Coronary artery (tissue), 2 donors: ENCODE measurements around the gene ATP6V0E2.

ENCODE experiments used
- DNase-seq: peaks from one replicate; pipeline ENCODE4 v3.0.0-alpha.2; 2017; ENCODE audit warnings: low spot score
- H3K27ac ChIP-seq, 2 donors: fragments of 200-600 bp; sonication (generic); one replicate each; pipeline ENCODE4 v1.5.1; 2016 to 2019
- H3K4me3 ChIP-seq: fragments of 200-600 bp; sonication (generic); 2 replicates; pipeline ENCODE4 v1.5.1; 2016; ENCODE audit warnings: mild to moderate bottlenecking, moderate library complexity
- TF ChIP-seq, protein P1 (sequence below): fragments of 200-600 bp; sonication (generic); IDR thresholded peaks from one replicate; pipeline ENCODE4 v1.5.1; 2019; ENCODE audit warnings: antibody characterized with exemption

ATP6V0E2 gene

DNA sequence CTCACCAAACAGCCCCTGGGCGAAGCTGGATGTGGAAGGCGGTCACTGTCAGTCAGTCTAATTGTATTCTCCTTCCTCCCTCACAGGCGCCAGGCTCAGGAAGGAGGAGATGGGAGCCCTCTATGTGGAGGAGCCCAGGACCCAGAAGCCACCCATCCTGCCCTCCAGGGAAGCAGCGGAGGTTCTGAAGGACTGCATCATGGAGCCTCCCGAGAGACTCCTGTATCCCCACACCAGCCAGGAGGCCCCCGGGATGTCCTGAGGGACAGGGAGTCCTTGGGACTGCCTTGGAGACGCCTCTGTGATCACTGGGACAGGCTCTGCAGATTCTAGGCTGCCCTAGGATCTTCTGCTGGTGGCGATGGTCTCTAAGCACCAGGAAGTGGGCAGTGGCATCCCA lies 9.7 kb upstream of the ATP6V0E2 start:
- DNase-seq: no peak
- Histone ChIP-seq H3K27ac (no peak overlapping the region), H3K4me3 (no peak overlapping the region)
- TF ChIP-seq, protein P1, sequence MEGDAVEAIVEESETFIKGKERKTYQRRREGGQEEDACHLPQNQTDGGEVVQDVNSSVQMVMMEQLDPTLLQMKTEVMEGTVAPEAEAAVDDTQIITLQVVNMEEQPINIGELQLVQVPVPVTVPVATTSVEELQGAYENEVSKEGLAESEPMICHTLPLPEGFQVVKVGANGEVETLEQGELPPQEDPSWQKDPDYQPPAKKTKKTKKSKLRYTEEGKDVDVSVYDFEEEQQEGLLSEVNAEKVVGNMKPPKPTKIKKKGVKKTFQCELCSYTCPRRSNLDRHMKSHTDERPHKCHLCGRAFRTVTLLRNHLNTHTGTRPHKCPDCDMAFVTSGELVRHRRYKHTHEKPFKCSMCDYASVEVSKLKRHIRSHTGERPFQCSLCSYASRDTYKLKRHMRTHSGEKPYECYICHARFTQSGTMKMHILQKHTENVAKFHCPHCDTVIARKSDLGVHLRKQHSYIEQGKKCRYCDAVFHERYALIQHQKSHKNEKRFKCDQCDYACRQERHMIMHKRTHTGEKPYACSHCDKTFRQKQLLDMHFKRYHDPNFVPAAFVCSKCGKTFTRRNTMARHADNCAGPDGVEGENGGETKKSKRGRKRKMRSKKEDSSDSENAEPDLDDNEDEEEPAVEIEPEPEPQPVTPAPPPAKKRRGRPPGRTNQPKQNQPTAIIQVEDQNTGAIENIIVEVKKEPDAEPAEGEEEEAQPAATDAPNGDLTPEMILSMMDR: no peak

DNA sequence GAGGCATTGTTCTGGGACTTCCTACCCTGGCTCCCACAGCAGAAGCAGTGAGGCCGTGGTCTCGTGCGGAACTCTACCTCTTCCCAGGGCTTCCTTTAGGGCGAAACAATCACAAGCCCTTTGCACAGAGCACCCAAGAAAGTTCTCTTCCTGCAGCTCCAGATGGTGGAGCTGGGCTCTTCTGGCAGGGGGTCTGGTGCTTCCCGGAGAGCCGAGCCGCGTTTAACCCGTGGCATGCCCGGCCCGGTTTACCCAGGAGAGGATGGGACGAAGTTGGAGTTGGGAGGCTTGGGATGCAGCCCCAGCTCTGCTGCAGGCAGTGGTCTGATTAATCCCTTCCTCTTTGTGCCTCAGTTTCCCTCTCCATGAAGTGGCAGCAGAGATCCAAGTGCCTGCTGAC lies 9.0 kb upstream of the ATP6V0E2 start:
- Histone ChIP-seq H3K27ac (no peak overlapping the region), H3K4me3 (no peak overlapping the region)
- DNase-seq: no peak
- TF ChIP-seq, protein P1: no peak

DNA sequence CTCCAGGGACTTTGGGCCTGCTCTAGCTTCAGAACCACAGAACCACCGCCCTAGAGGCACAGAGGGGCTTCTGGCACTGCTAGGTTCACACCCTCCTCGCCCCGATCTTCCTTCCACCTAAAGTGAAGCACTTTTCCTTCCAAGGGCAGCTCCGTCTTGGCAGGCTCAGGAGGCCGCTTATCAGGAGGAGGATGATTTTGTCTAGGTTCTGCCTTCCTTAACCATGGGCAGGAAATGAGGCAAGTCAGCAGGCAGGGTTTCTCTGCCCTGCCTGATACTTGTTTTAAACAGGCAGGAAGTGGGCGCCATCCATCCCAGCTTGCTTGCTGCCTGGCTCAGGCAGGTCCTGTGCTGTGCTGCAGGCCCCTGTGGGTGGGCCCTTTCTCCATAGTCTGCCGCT lies 8.3 kb upstream of the ATP6V0E2 start:
- TF ChIP-seq, protein P1: no peak
- no peak overlapping the region for H3K27ac ChIP-seq
- no peak for DNase-seq
- no peak overlapping the region for H3K4me3 ChIP-seq

DNA sequence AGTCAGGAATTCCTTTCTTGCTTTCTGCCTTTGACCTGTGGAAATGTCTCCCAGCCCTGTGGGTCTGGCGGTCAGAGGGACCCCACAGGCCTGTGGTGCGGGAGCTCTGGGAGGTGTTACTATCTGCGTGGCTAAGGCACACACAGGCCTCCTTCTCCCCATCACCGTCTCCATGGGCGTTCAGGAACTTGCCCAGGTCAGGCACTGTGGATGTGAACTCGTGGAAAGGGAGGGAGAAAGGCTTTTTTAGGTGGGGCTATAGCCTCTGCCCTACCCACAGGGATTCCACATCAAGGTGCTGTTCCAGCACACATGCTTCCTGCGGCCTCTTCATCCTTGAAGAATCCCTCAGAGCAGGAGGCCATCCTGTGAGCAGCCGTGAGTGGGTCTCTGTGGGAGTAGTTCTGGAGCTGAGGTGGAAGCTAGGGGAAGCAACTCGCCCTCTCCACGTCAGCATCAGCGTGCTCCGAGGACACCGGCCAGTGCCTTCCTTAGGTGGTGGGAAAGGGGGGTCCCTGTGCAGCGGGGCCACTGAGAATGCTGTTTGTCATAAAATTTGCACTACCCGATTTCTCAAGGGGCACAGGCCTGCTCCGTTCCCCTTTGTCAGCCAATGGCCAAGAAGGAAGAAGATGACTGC lies 7.5 kb upstream of the ATP6V0E2 start:
- no peak overlapping the region for H3K27ac ChIP-seq
- DNase-seq: no peak
- H3K4me3 ChIP-seq: no peak overlapping the region
- TF ChIP-seq, protein P1: no peak

DNA sequence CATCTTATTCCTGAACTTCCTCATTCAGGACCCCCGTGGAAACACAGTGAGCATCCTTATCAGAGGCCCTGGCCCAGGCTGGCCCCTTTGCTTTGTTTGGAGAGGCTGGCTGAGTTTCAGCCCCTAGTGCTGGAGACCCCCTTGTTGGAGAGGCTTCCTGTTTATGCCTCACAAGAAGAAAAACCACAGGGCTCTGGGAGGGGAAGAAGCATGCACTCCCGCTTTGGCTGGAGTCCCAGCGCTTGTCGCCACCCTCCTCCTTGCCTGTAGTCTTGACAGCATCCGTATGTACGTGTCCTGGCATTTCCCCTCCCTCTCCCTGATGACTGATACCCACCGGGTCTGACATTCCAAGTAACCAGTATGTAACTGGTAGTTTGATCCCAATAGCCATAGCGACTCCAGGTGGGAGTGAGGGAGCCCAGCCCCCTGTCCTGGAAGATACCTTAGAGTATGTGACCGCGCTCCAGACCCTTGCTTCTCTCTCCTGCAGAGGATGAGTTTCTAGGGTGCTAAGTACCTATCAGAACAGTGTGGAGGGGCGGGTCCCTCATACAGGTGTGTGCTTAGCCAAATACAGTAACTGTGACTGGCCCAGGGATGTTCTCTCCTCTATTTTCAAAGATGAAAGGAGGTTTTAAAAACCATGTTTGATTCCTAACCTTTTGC lies 6.9 kb upstream of the ATP6V0E2 start:
- H3K27ac ChIP-seq: no peak overlapping the region
- DNase-seq: no peak
- H3K4me3 ChIP-seq: no peak overlapping the region
- TF ChIP-seq, protein P1: no peak

DNA sequence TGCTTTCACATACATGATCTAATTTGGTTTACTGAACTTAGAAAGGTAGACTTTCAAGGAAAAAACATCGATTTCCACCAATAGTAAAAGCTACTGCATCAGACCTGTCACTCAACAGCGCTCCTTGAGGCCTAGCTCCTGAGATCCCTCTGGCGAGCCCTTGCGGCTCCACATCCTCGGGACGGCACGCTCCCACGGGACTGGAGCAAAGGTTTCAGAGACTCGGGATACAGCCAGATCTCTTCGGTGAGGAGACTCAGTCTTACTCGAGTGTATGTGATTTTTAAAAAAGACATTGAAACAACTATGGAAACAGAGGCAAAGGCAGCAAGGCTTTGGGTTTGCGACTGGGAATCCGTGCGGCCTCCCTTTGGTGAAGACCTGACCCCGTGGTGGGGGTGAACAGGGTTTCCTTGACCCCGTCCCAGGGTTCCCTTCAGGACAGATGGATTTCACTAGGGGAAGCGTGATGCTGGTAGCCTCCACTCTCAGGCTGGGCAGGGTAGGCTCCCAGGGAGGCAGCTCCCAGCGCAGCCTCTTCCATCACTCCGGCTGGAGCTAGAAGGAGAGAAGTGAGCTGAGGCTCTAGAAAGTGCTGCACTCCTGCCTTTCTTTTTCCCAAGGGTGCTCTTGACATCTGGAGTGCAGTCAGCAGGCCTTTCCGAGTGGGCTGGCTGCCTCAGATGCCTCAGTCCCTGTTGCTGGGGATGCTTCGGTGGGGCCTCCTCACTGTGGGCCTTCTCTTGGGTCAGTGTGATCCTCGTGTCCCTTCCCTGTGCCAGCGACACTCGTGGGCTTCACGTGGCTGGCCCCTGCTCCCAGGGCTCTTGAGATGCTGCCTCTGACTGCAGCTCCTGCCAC lies 5.8 kb upstream of the ATP6V0E2 start:
- TF ChIP-seq, protein P1: no peak
- DNase-seq: no peak
- H3K27ac ChIP-seq: no peak overlapping the region
- H3K4me3 ChIP-seq: no peak overlapping the region
